ENCODE results near the gene LRRC7.

LRRC7 gene

GRCh38 chr1:69638673-69639072, 71.0 kb downstream of the LRRC7 start:
- H3K4me2 ChIP-seq (ENCODE audit: low read length), result no peak overlapping the region
- H3K36me3 ChIP-seq (ENCODE audit: insufficient read depth, low read length), result no peaks in the 10 kb centered on the region
- H3F3A ChIP-seq (ENCODE audit: insufficient read depth, low read length), result no peaks in the 10 kb centered on the region
- TF ChIP-seq, protein P1, sequence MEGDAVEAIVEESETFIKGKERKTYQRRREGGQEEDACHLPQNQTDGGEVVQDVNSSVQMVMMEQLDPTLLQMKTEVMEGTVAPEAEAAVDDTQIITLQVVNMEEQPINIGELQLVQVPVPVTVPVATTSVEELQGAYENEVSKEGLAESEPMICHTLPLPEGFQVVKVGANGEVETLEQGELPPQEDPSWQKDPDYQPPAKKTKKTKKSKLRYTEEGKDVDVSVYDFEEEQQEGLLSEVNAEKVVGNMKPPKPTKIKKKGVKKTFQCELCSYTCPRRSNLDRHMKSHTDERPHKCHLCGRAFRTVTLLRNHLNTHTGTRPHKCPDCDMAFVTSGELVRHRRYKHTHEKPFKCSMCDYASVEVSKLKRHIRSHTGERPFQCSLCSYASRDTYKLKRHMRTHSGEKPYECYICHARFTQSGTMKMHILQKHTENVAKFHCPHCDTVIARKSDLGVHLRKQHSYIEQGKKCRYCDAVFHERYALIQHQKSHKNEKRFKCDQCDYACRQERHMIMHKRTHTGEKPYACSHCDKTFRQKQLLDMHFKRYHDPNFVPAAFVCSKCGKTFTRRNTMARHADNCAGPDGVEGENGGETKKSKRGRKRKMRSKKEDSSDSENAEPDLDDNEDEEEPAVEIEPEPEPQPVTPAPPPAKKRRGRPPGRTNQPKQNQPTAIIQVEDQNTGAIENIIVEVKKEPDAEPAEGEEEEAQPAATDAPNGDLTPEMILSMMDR (IDR thresholded peaks at IDR 0.05; ENCODE audit: low read length), result no peak
- TF ChIP-seq EZH2 (IDR thresholded peaks at IDR 0.05; ENCODE audit: borderline replicate concordance, low read length), result no peak
- no peaks in the 10 kb centered on the region for H3K9me2 ChIP-seq (ENCODE audit: low read depth, low read length)
- H3K4me3 ChIP-seq (ENCODE audit: low read depth, low read length, poor library complexity, severe bottlenecking), result no peak overlapping the region
- no peak overlapping the region for H2AFZ ChIP-seq (ENCODE audit: low read length)
- H3K9ac ChIP-seq (ENCODE audit: low read length), result no peak overlapping the region
- H4K20me1 ChIP-seq (ENCODE audit: insufficient read depth, low read length), result no peaks in the 10 kb centered on the region
- no peaks in the 10 kb centered on the region for H3K9me3 ChIP-seq (ENCODE audit: low read length)
- no peak overlapping the region for H3K27ac ChIP-seq (ENCODE audit: low read depth, low read length, poor library complexity, severe bottlenecking)
- no peaks in the 10 kb centered on the region for H3K79me2 ChIP-seq (ENCODE audit: insufficient read depth, low read length)
- no peaks in the 10 kb centered on the region for H3K4me1 ChIP-seq (ENCODE audit: insufficient read depth, low read length, severe bottlenecking)
- no peaks in the 10 kb centered on the region for H3K27me3 ChIP-seq (ENCODE audit: insufficient read depth, low read length)

DNA sequence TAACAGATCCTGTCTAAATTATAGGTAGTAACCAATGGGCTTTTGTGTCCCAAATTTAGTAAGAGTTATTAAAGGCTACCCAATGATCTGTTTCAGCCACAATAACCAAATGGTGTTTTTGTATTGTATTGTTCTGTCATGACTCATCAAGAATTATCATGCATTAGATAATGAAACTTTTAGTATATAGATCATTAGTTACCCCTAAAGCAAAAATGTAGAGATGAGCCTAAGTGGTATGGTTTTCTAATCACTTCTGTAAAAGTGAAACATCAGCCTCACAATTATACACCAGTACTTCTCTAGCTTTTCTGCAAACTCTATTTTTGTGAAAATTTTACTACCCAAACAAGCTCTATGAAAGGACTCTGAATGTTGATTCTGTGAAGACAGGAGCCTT, 71.4 kb downstream of the LRRC7 start:
- Histone ChIP-seq H3K9me3 (ENCODE audit: low read length) (no peaks in the 10 kb centered on the region), H4K20me1 (ENCODE audit: insufficient read depth, low read length) (no peaks in the 10 kb centered on the region), H3K79me2 (ENCODE audit: insufficient read depth, low read length) (no peaks in the 10 kb centered on the region), H2AFZ (ENCODE audit: low read length) (no peak overlapping the region), H3K9me2 (ENCODE audit: low read depth, low read length) (no peaks in the 10 kb centered on the region), H3K27me3 (ENCODE audit: insufficient read depth, low read length) (no peaks in the 10 kb centered on the region), H3F3A (ENCODE audit: insufficient read depth, low read length) (no peaks in the 10 kb centered on the region), H3K9ac (ENCODE audit: low read length) (no peak overlapping the region), H3K4me1 (ENCODE audit: insufficient read depth, low read length, severe bottlenecking) (no peaks in the 10 kb centered on the region), H3K27ac (ENCODE audit: low read depth, low read length, poor library complexity, severe bottlenecking) (no peak overlapping the region), H3K36me3 (ENCODE audit: insufficient read depth, low read length) (no peaks in the 10 kb centered on the region), H3K4me3 (ENCODE audit: low read depth, low read length, poor library complexity, severe bottlenecking) (no peak overlapping the region), H3K4me2 (ENCODE audit: low read length) (no peak overlapping the region)
- no peak for TF ChIP-seq EZH2 (IDR thresholded peaks at IDR 0.05; ENCODE audit: borderline replicate concordance, low read length)
- TF ChIP-seq, protein P1 (IDR thresholded peaks at IDR 0.05; ENCODE audit: low read length), result no peak

- no peaks in the 10 kb centered on the region for H3F3A ChIP-seq (ENCODE audit: insufficient read depth, low read length)
- TF ChIP-seq, protein P1 (IDR thresholded peaks at IDR 0.05; ENCODE audit: low read length), result no peak
- no peak for TF ChIP-seq EZH2 (IDR thresholded peaks at IDR 0.05; ENCODE audit: borderline replicate concordance, low read length)
- no peak overlapping the region for H2AFZ ChIP-seq (ENCODE audit: low read length)
- no peaks in the 10 kb centered on the region for H3K36me3 ChIP-seq (ENCODE audit: insufficient read depth, low read length)
- no peak overlapping the region for H3K27ac ChIP-seq (ENCODE audit: low read depth, low read length, poor library complexity, severe bottlenecking)
- H3K4me2 ChIP-seq (ENCODE audit: low read length), result no peak overlapping the region
- no peaks in the 10 kb centered on the region for H3K9me2 ChIP-seq (ENCODE audit: low read depth, low read length)
- no peak overlapping the region for H3K4me3 ChIP-seq (ENCODE audit: low read depth, low read length, poor library complexity, severe bottlenecking)
- H3K4me1 ChIP-seq (ENCODE audit: insufficient read depth, low read length, severe bottlenecking), result no peaks in the 10 kb centered on the region
- H3K9ac ChIP-seq (ENCODE audit: low read length), result no peak overlapping the region
- no peaks in the 10 kb centered on the region for H3K9me3 ChIP-seq (ENCODE audit: low read length)
- H4K20me1 ChIP-seq (ENCODE audit: insufficient read depth, low read length), result no peaks in the 10 kb centered on the region
- no peaks in the 10 kb centered on the region for H3K79me2 ChIP-seq (ENCODE audit: insufficient read depth, low read length)
- H3K27me3 ChIP-seq (ENCODE audit: insufficient read depth, low read length), result no peaks in the 10 kb centered on the region
These were observed 75.5 kb downstream of the LRRC7 start for GRCh38 chr1:69643266-69643665.
